ACC112 (cell line): Measurements from ENCODE around the gene RMI2.
"Not testable (repeated sequence)": the region's sequence is repeated elsewhere in the genome, so short reads cannot be mapped to it uniquely, and the experiment has no call there.

Source experiments
- H2AFZ ChIP-seq: fragments of 200-600 bp; sonication (generic); one replicate; pipeline ENCODE4 v1.6.0; 2017; ENCODE audit warnings: antibody characterized with exemption, low read length; ENCODE audit not compliant: unreplicated experiment
- H3K27ac ChIP-seq: fragments of 200-600 bp; sonication (generic); 2 replicates; pipeline ENCODE4 v1.5.1; 2014; ENCODE audit warnings: low read depth, mild to moderate bottlenecking, antibody characterized with exemption, low read length, moderate library complexity
- H3K27me3 ChIP-seq: fragments of 200-600 bp; sonication (generic); 2 replicates; pipeline ENCODE4 v1.6.1; 2014; ENCODE audit warnings: mild to moderate bottlenecking, antibody characterized with exemption, low read length, moderate library complexity, mixed read lengths; ENCODE audit not compliant: insufficient read depth
- H3K36me3 ChIP-seq: fragments of 200-600 bp; sonication (generic); 2 replicates; pipeline ENCODE4 v1.6.1; 2016; ENCODE audit warnings: mild to moderate bottlenecking, antibody characterized with exemption, low read length, moderate library complexity, mixed read lengths; ENCODE audit not compliant: insufficient read depth
- H3K4me1 ChIP-seq: fragments of 200-600 bp; sonication (generic); one replicate; pipeline ENCODE4 v1.6.1; 2016; ENCODE audit warnings: low read length, mixed read lengths; ENCODE audit not compliant: insufficient read depth, unreplicated experiment, control insufficient read depth
- H3K4me3 ChIP-seq: fragments of 200-600 bp; sonication (generic); 2 replicates; pipeline ENCODE4 v1.5.1; 2014; ENCODE audit warnings: mild to moderate bottlenecking, low read depth, low read length
- H3K79me2 ChIP-seq: fragments of 200-600 bp; sonication (generic); one replicate; pipeline ENCODE4 v1.6.0; 2016; ENCODE audit warnings: low read length; ENCODE audit not compliant: control insufficient read depth, unreplicated experiment, insufficient read depth

RMI2 gene

GRCh38 chr16:11372073-11372828, 27.0 kb downstream of the RMI2 start:
- no peak overlapping the region for H3K4me3 ChIP-seq
- H3K79me2 ChIP-seq = no peaks in the 10 kb centered on the region
- no peaks in the 10 kb centered on the region for H3K27me3 ChIP-seq
- H2AFZ ChIP-seq = no peak overlapping the region
- peaks cover under 1% of the 10 kb centered on the region for H3K4me1 ChIP-seq
- no peaks in the 10 kb centered on the region for H3K36me3 ChIP-seq
- no peak overlapping the region for H3K27ac ChIP-seq

GRCh38 chr16:11372829-11373306, 27.6 kb downstream of the RMI2 start:
- Histone ChIP-seq H3K4me1 (peaks cover 5% of the 10 kb centered on the region), H2AFZ (no peak overlapping the region), H3K27ac (no peak overlapping the region), H3K27me3 (no peaks in the 10 kb centered on the region), H3K4me3 (no peak overlapping the region), H3K79me2 (no peaks in the 10 kb centered on the region), H3K36me3 (no peaks in the 10 kb centered on the region)

- H3K36me3 ChIP-seq = no peaks in the 10 kb centered on the region
- no peaks in the 10 kb centered on the region for H3K27me3 ChIP-seq
Measured at GRCh38 chr16:11374255-11374654, 29.0 kb downstream of the RMI2 start.

GRCh38 chr16:11377154-11377553, 31.9 kb downstream of the RMI2 start:
- H3K4me1 ChIP-seq = peaks cover 5% of the 10 kb centered on the region
- no peak overlapping the region; the same call in 1 of the 2 replicates for H3K27ac ChIP-seq
- H2AFZ ChIP-seq = no peak overlapping the region

More at GRCh38 chr16:11374255-11374654, 29.0 kb downstream of the RMI2 start:
- H3K4me3 ChIP-seq = no peak overlapping the region
- H2AFZ ChIP-seq = no peak overlapping the region
- H3K27ac ChIP-seq = no peak overlapping the region
- no peaks in the 10 kb centered on the region for H3K79me2 ChIP-seq
- peaks cover 5% of the 10 kb centered on the region for H3K4me1 ChIP-seq

GRCh38 chr16:11378951-11379350, 33.7 kb downstream of the RMI2 start:
- H3K4me3 ChIP-seq, H3K27me3 ChIP-seq, H2AFZ ChIP-seq, H3K4me1 ChIP-seq, H3K79me2 ChIP-seq, H3K36me3 ChIP-seq: not testable (repeated sequence)
- peak overlapping the region; percentile 38; the same call in 1 of the 2 replicates for H3K27ac ChIP-seq

More at GRCh38 chr16:11377154-11377553, 31.9 kb downstream of the RMI2 start:
- no peaks in the 10 kb centered on the region for H3K79me2 ChIP-seq
- H3K36me3 ChIP-seq = no peaks in the 10 kb centered on the region
- H3K4me3 ChIP-seq = no peak overlapping the region
- no peaks in the 10 kb centered on the region for H3K27me3 ChIP-seq

- peaks cover 5% of the 10 kb centered on the region for H3K4me1 ChIP-seq
- H3K79me2 ChIP-seq = no peaks in the 10 kb centered on the region
- H3K4me3 ChIP-seq = no peak overlapping the region
- peak overlapping the region; percentile 38; the same call in 1 of the 2 replicates for H3K27ac ChIP-seq
- H3K27me3 ChIP-seq = no peaks in the 10 kb centered on the region
- H2AFZ ChIP-seq = no peak overlapping the region
- no peaks in the 10 kb centered on the region for H3K36me3 ChIP-seq
Measured at GRCh38 chr16:11379420-11379819, 34.2 kb downstream of the RMI2 start.

- Histone ChIP-seq H3K27ac (no peak overlapping the region), H3K4me1 (peaks cover 5% of the 10 kb centered on the region), H3K36me3 (no peaks in the 10 kb centered on the region), H3K4me3 (no peak overlapping the region), H2AFZ (no peak overlapping the region), H3K27me3 (no peaks in the 10 kb centered on the region), H3K79me2 (no peaks in the 10 kb centered on the region)
Measured at GRCh38 chr16:11380836-11381235, 35.6 kb downstream of the RMI2 start.

- no peaks in the 10 kb centered on the region for H3K27me3 ChIP-seq
- H3K4me1 ChIP-seq = peaks cover 2% of the 10 kb centered on the region
- H2AFZ ChIP-seq = no peak overlapping the region
- H3K79me2 ChIP-seq = no peaks in the 10 kb centered on the region
- no peak overlapping the region for H3K4me3 ChIP-seq
- H3K36me3 ChIP-seq = no peaks in the 10 kb centered on the region
- no peak overlapping the region for H3K27ac ChIP-seq
Measured at GRCh38 chr16:11383481-11384183, 38.4 kb downstream of the RMI2 start.

- Histone ChIP-seq H3K4me3 (no peak overlapping the region), H3K36me3 (no peaks in the 10 kb centered on the region), H2AFZ (no peak overlapping the region), H3K79me2 (no peaks in the 10 kb centered on the region), H3K27ac (no peak overlapping the region), H3K4me1 (peaks cover 2% of the 10 kb centered on the region), H3K27me3 (no peaks in the 10 kb centered on the region)
Measured at GRCh38 chr16:11384184-11384955, 39.1 kb downstream of the RMI2 start.

- Histone ChIP-seq H3K27ac (no peak overlapping the region), H3K36me3 (no peaks in the 10 kb centered on the region)
Measured at GRCh38 chr16:11384956-11385586, 39.8 kb downstream of the RMI2 start.

More at GRCh38 chr16:11384956-11385586, 39.8 kb downstream of the RMI2 start:
- Histone ChIP-seq H3K4me3 (no peak overlapping the region), H3K79me2 (no peaks in the 10 kb centered on the region), H3K4me1 (peaks cover 2% of the 10 kb centered on the region), H2AFZ (no peak overlapping the region), H3K27me3 (no peaks in the 10 kb centered on the region)
